SU-DHL-6 (cell line): ENCODE data around the gene MIF.

Experiments
- H2AFZ ChIP-seq: fragments of 200-600 bp; sonication (generic); 2 replicates; pipeline ENCODE4 v1.6.1; 2014; ENCODE audit warnings: low read depth, mild to moderate bottlenecking, moderate library complexity, mixed read lengths, antibody characterized with exemption, low read length; ENCODE audit not compliant: severe bottlenecking
- H3F3A ChIP-seq: fragments of 200-600 bp; shearing (Covaris generic); 2 replicates; pipeline ENCODE4 v1.6.0; 2016; ENCODE audit warnings: antibody characterized with exemption, mild to moderate bottlenecking; ENCODE audit not compliant: insufficient read depth
- H3K27ac ChIP-seq: fragments of 200-600 bp; sonication (generic); 2 replicates; pipeline ENCODE4 v1.5.1; 2016; ENCODE audit warnings: low read depth, mild to moderate bottlenecking, low read length, moderate library complexity, mixed read lengths
- H3K27me3 ChIP-seq: fragments of 200-600 bp; sonication (generic), shearing (Covaris generic); 2 replicates; pipeline ENCODE4 v1.6.0; 2014; ENCODE audit warnings: mild to moderate bottlenecking, low read length
- H3K36me3 ChIP-seq: fragments of 200-600 bp; sonication (generic); 2 replicates; pipeline ENCODE4 v1.6.1; 2014; ENCODE audit warnings: mild to moderate bottlenecking, low read length, mixed read lengths
- H3K4me2 ChIP-seq: fragments of 300-600, 200-600 bp; shearing (Covaris generic), sonication (generic); 2 replicates; pipeline ENCODE4 v1.6.0; 2014; ENCODE audit warnings: low read length, low read depth, mild to moderate bottlenecking; ENCODE audit not compliant: poor library complexity, severe bottlenecking
- H3K4me3 ChIP-seq: fragments of 200-600 bp; sonication (generic); 2 replicates; pipeline ENCODE4 v1.5.1; 2014; ENCODE audit warnings: antibody characterized with exemption, low read length, mild to moderate bottlenecking, mixed read lengths; ENCODE audit not compliant: insufficient read depth, poor library complexity, severe bottlenecking
- H3K79me2 ChIP-seq: fragments of 200-600 bp; sonication (generic); 2 replicates; pipeline ENCODE4 v1.6.1; 2014; ENCODE audit warnings: mild to moderate bottlenecking, low read length, moderate library complexity; ENCODE audit not compliant: insufficient read depth
- H3K9ac ChIP-seq: fragments of 200-600 bp; sonication (generic); 2 replicates; pipeline ENCODE4 v1.7.0; 2014; ENCODE audit warnings: mild to moderate bottlenecking, low read length
- H3K9me2 ChIP-seq: fragments of 200-600 bp; sonication (generic); replicated peaks from 2 replicates; pipeline ENCODE4 v1.6.1; 2014; ENCODE audit warnings: low read length; ENCODE audit not compliant: insufficient read depth
- H3K9me3 ChIP-seq: fragments of 200-600 bp; sonication (generic); 2 replicates; pipeline ENCODE4 v1.6.1; 2014; ENCODE audit warnings: low read length, mixed read lengths; ENCODE audit not compliant: insufficient read depth
- H4K20me1 ChIP-seq: fragments of 200-600 bp; sonication (generic); 2 replicates; pipeline ENCODE4 v1.6.1; 2014; ENCODE audit warnings: low read depth, mild to moderate bottlenecking, antibody characterized with exemption, low read length, moderate library complexity, mixed read lengths
- EZH2phosphoT487 ChIP-seq: fragments of 200-600 bp; sonication (generic), shearing (Covaris generic); conservative IDR thresholded peaks from 2 replicates; pipeline ENCODE4 v1.6.1; 2018; ENCODE audit warnings: mild to moderate bottlenecking, antibody characterized with exemption, low read length, moderate library complexity, mixed read lengths
- TF ChIP-seq, protein P1 (sequence below): fragments of 200-600 bp; sonication (generic); IDR thresholded peaks from one replicate; pipeline ENCODE4 v1.5.1; 2017; ENCODE audit warnings: antibody characterized with exemption, mild to moderate bottlenecking, low read length, moderate library complexity; ENCODE audit not compliant: insufficient read depth, poor library complexity, severe bottlenecking

Gene MIF

GRCh38 chr22:23888615-23889401 lies 5.4 kb upstream of the MIF start:
- Histone ChIP-seq H3K27me3 (no peaks in the 10 kb centered on the region), H3K9me2 (no peaks in the 10 kb centered on the region), H3K4me2 (no peak overlapping the region), H3K36me3 (no peaks in the 10 kb centered on the region), H3K79me2 (no peaks in the 10 kb centered on the region), H3F3A (no peaks in the 10 kb centered on the region), H3K9ac (no peak overlapping the region), H3K4me3 (no peak overlapping the region), H4K20me1 (no peaks in the 10 kb centered on the region), H3K27ac (no peak overlapping the region), H2AFZ (no peak overlapping the region), H3K9me3 (no peaks in the 10 kb centered on the region)
- TF ChIP-seq, protein P1, sequence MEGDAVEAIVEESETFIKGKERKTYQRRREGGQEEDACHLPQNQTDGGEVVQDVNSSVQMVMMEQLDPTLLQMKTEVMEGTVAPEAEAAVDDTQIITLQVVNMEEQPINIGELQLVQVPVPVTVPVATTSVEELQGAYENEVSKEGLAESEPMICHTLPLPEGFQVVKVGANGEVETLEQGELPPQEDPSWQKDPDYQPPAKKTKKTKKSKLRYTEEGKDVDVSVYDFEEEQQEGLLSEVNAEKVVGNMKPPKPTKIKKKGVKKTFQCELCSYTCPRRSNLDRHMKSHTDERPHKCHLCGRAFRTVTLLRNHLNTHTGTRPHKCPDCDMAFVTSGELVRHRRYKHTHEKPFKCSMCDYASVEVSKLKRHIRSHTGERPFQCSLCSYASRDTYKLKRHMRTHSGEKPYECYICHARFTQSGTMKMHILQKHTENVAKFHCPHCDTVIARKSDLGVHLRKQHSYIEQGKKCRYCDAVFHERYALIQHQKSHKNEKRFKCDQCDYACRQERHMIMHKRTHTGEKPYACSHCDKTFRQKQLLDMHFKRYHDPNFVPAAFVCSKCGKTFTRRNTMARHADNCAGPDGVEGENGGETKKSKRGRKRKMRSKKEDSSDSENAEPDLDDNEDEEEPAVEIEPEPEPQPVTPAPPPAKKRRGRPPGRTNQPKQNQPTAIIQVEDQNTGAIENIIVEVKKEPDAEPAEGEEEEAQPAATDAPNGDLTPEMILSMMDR: no peak
- no peak for TF ChIP-seq EZH2phosphoT487

GRCh38 chr22:23889620-23890019 lies 4.6 kb upstream of the MIF start:
- Histone ChIP-seq H3K4me2 (no peak overlapping the region), H3K4me3 (no peak overlapping the region)
- no peak for TF ChIP-seq EZH2phosphoT487
- TF ChIP-seq, protein P1: no peak

GRCh38 chr22:23891726-23892125 lies 2.5 kb upstream of the MIF start:
- no peaks in the 10 kb centered on the region for H3K9me2 ChIP-seq
- no peak overlapping the region for H3K27ac ChIP-seq
- H3K9me3 ChIP-seq: no peaks in the 10 kb centered on the region
- H2AFZ ChIP-seq: no peak overlapping the region
- TF ChIP-seq EZH2phosphoT487: no peak
- TF ChIP-seq, protein P1: no peak
- peaks cover 9% of the 10 kb centered on the region; the same call in 1 of the 2 replicates for H3K36me3 ChIP-seq
- no peaks in the 10 kb centered on the region for H3F3A ChIP-seq
- H3K79me2 ChIP-seq: peaks cover 15% of the 10 kb centered on the region
- peaks cover 4% of the 10 kb centered on the region; the same call in 1 of the 2 replicates for H4K20me1 ChIP-seq
- H3K9ac ChIP-seq: no peak overlapping the region
- no peaks in the 10 kb centered on the region for H3K27me3 ChIP-seq
- no peak overlapping the region for H3K4me3 ChIP-seq
- no peak overlapping the region for H3K4me2 ChIP-seq

More at GRCh38 chr22:23889620-23890019, 4.6 kb upstream of the MIF start:
- H3K79me2 ChIP-seq: peaks cover 2% of the 10 kb centered on the region
- no peaks in the 10 kb centered on the region for H3K36me3 ChIP-seq
- H4K20me1 ChIP-seq: no peaks in the 10 kb centered on the region
- no peak overlapping the region for H2AFZ ChIP-seq
- H3K9me2 ChIP-seq: no peaks in the 10 kb centered on the region
- H3K27me3 ChIP-seq: no peaks in the 10 kb centered on the region
- H3F3A ChIP-seq: no peaks in the 10 kb centered on the region
- no peaks in the 10 kb centered on the region for H3K9me3 ChIP-seq
- no peak overlapping the region for H3K27ac ChIP-seq
- H3K9ac ChIP-seq: no peak overlapping the region
